K562 (cell line): ENCODE results near the gene ITGAL. TPM values are rescaled to one million over a fixed set of nuclear protein-coding genes. Genes with fewer than 3 reads are reported as not detected.

Source experiments
- ATF1 ChIP-seq, 2 experiments: fragments of 450-650 bp in 1 of 2; IDR thresholded peaks; 2 replicates each; pipeline ENCODE4 v1.6.1; 2016; ENCODE audit warnings: missing compliant biosample characterization in 1 of 2, missing genetic modification characterization in 1 of 2
- BRF1 ChIP-seq: IDR thresholded peaks from 3 replicates; pipeline ENCODE4 v1.6.1; 2011; ENCODE audit warnings: borderline replicate concordance, mild to moderate bottlenecking; ENCODE audit not compliant: insufficient read length; ENCODE audit errors: extremely low read depth
- CREM ChIP-seq: IDR thresholded peaks from 2 replicates; pipeline ENCODE4 v1.6.1; 2014; ENCODE audit warnings: antibody characterized with exemption, low read depth
- DACH1 ChIP-seq: fragments of 450-650 bp; IDR thresholded peaks from 2 replicates; pipeline ENCODE4 v1.6.1; 2018; ENCODE audit not compliant: partially characterized antibody
- DNMT1 ChIP-seq: fragments of 450-650 bp; IDR thresholded peaks from 2 replicates; pipeline ENCODE4 v1.6.1; 2016; ENCODE audit warnings: antibody characterized with exemption, mild to moderate bottlenecking
- DPF2 ChIP-seq: fragments of 450-650 bp; IDR thresholded peaks from 2 replicates; pipeline ENCODE4 v1.6.1; 2016
- ELF2 ChIP-seq: fragments of 250-450 bp; sonication (Bioruptor Pico); IDR thresholded peaks from 2 replicates; pipeline ENCODE4 v1.5.0; 2021; ENCODE audit warnings: mild to moderate bottlenecking
- HNRNPLL ChIP-seq: fragments of 200-400 bp; formaldehyde crosslinking; IDR thresholded peaks from 2 replicates; pipeline ENCODE4 v1.6.1; 2017; ENCODE audit warnings: low read length, low read depth, mild to moderate bottlenecking; ENCODE audit not compliant: poor library complexity, severe bottlenecking
- HNRNPUL1 ChIP-seq: fragments of 200-400 bp; formaldehyde crosslinking; IDR thresholded peaks from 2 replicates; pipeline ENCODE4 v1.6.1; 2017; ENCODE audit warnings: low read length
- ILK ChIP-seq: fragments of 450-650 bp; IDR thresholded peaks from 2 replicates; pipeline ENCODE4 v1.6.1; 2016; ENCODE audit warnings: missing genetic modification characterization, low read depth, mild to moderate bottlenecking, missing compliant biosample characterization, moderate library complexity, borderline replicate concordance
- MAZ ChIP-seq, 2 experiments: fragments of 450-650 bp in 1 of 2; sonication (generic) in 1 of 2; formaldehyde crosslinking; IDR thresholded peaks in 1 of 2; conservative IDR thresholded peaks in 1 of 2; 2 replicates each; pipeline versions ENCODE4 v1.4.0 to v1.5.0; 2020; ENCODE audit warnings: mild to moderate bottlenecking in 1 of 2, missing genetic modification reagents in 1 of 2
- MYC ChIP-seq, 2 experiments: fragments of 250-450 bp in 1 of 2; sonication (Bioruptor Pico) in 1 of 2; IDR thresholded peaks; 2 replicates each; pipeline versions ENCODE4 v1.5.1 to v1.6.1; 2012 to 2021; ENCODE audit warnings: low read depth in 2 of 2, borderline replicate concordance in 1 of 2, improper control_type of control experiment in 1 of 2, low read length in 1 of 2, mild to moderate bottlenecking in 1 of 2, moderate library complexity in 1 of 2
- MYNN ChIP-seq, 2 experiments: sonication (generic); formaldehyde crosslinking in 1 of 2; IDR thresholded peaks; 2 replicates each; pipeline versions ENCODE4 v1.5.0 to v1.6.1; 2016 to 2020; ENCODE audit warnings: antibody characterized with exemption in 1 of 2, missing genetic modification reagents in 1 of 2
- POLR2AphosphoS2 ChIP-seq: IDR thresholded peaks from 2 replicates; pipeline ENCODE4 v1.6.1; 2012; ENCODE audit warnings: low read length, improper control_type of control experiment
- RBFOX2 ChIP-seq: fragments of 200-400 bp; formaldehyde crosslinking; IDR thresholded peaks from 2 replicates; pipeline ENCODE4 v1.6.1; 2017; ENCODE audit warnings: low read depth, mild to moderate bottlenecking, low read length, moderate library complexity
- RBM22 ChIP-seq: fragments of 200-400 bp; formaldehyde crosslinking; IDR thresholded peaks from 2 replicates; pipeline ENCODE4 v1.6.1; 2018; ENCODE audit warnings: low read length, low read depth; ENCODE audit not compliant: poor library complexity, severe bottlenecking
- SRF ChIP-seq, 2 experiments: fragments of 250-450, 450-650 bp in 1 of 2; sonication (Bioruptor Pico) in 1 of 2; sonication (generic) in 1 of 2; formaldehyde crosslinking; IDR thresholded peaks; 2 replicates each; pipeline versions ENCODE4 v1.5.0 to v1.5.1; 2020 to 2022; ENCODE audit warnings: mild to moderate bottlenecking in 1 of 2, missing genetic modification reagents in 1 of 2
- TCF3 ChIP-seq: sonication (generic); formaldehyde crosslinking; IDR thresholded peaks from 2 replicates; pipeline ENCODE4 v1.4.0; 2020; ENCODE audit warnings: mild to moderate bottlenecking, missing genetic modification reagents
- ZNF12 ChIP-seq: sonication (generic); formaldehyde crosslinking; IDR thresholded peaks from 2 replicates; pipeline ENCODE4 v1.4.0; 2020; ENCODE audit warnings: mild to moderate bottlenecking, missing genetic modification reagents
- ZNF644 ChIP-seq: fragments of 200-800 bp; sonication (Bioruptor generic); IDR thresholded peaks from 2 replicates; pipeline ENCODE4 v1.6.1; 2016; ENCODE audit warnings: low read depth, missing genetic modification characterization, missing compliant biosample characterization
- ZNF699 ChIP-seq: fragments of 250-450 bp; sonication (Bioruptor Pico); IDR thresholded peaks from 2 replicates; pipeline ENCODE4 v1.8.0; 2021; ENCODE audit warnings: mild to moderate bottlenecking, moderate library complexity; ENCODE audit not compliant: insufficient replicate concordance
- ZNF76 ChIP-seq: fragments of 250-450 bp; sonication (Bioruptor Pico); IDR thresholded peaks from 2 replicates; pipeline ENCODE4 v1.4.0; 2020; ENCODE audit warnings: mild to moderate bottlenecking, moderate library complexity, borderline replicate concordance
- ZNF766 ChIP-seq: fragments of 200-800 bp; sonication (Bioruptor generic); conservative IDR thresholded peaks from 2 replicates; pipeline ENCODE4 v1.6.1; 2016; ENCODE audit warnings: missing genetic modification characterization, missing compliant biosample characterization
- ZNF79 ChIP-seq: fragments of 250-450 bp; sonication (Bioruptor Pico); IDR thresholded peaks from 2 replicates; pipeline ENCODE4 v1.4.0; 2020; ENCODE audit warnings: low read depth, mild to moderate bottlenecking, moderate library complexity
- ZSCAN29 ChIP-seq: fragments of 450-650 bp; IDR thresholded peaks from 2 replicates; pipeline ENCODE4 v1.6.1; 2017
- polyA plus RNA-seq, 8 experiments: library from polyadenylated mRNA; depleted of rRNA in 4 of 8; stranded (reverse) in 5 of 8; unstranded in 3 of 8; fragments of >200 nt; fragmentation: Nextera tagmentation in 2 of 8; fragmentation: Illumina TruSeq in 1 of 8; extraction: Ambion mirVana in 2 of 8; extraction: Trizol in 1 of 8; gene quantifications; 2 replicates each; pipeline versions ENCODE4 v1.2.1 to v1.2.3, GENCODE V29; 2011 to 2014; ENCODE audit warnings: inconsistent platforms in 1 of 8, missing spikeins in 1 of 8
- total RNA-seq, 7 experiments: library from RNA; depleted of rRNA in 6 of 7; stranded (reverse); fragments of >200 nt in 6 of 7; fragmentation: Illumina TruSeq in 2 of 7; extraction: Trizol in 2 of 7; gene quantifications; 2 replicates each; pipeline versions ENCODE4 v1.2.1 to v1.2.3, GENCODE V29; 2011 to 2021; ENCODE audit warnings: low replicate concordance in 1 of 7
- TF ChIP-seq, protein P1 (sequence below): fragments of 450-650 bp; IDR thresholded peaks from 2 replicates; pipeline ENCODE4 v1.7.0; 2016; ENCODE audit warnings: borderline replicate concordance

ITGAL gene
- total and polyA plus RNA-seq, 9 of the 15 experiments (the other 6 are each of a cell fraction or from before 2014, with no cell fraction given): 0.01 to 0.53 TPM; not detected in 7

DNA sequence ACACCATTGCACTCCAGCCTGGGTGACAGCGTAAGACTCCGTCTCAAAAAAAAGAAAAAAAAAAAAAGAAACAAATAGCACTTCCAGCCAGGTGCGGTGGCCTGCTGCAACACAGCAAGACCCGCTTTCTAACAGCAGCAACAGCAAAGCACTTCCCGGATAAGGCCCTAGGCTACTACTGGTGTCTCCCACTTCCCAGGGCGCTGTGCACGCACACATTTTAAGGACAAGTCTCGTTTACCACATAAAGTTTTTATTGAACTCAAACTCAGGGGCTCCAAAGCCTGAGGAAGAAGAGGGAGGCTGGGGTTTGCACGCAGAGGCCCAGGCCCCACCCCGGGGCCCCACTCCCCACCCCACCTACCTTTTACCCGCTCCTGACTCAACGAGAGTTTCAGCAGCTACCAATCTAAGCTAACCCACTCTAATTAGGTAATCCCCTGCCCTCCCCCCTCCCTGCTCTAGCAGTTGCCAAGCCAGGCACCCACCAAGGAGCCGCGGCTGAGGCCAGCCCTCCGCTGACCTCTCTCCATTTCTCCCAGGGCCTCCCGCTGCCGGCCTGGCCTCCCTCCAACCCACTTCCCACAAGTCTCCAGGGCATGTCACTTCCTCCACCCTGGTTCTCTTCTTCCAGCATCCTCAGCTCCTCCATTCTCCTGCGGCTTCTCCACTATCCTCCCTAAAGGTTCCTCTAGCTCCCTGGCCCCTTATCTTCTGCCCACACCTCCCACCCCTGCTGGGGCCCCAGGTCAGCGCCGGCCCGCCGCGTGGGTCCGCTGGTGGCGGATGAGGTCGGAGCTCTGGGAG lies 51.4 kb downstream of the ITGAL start (continued):
- peak; percentile 29; the same call in 1 of the 2 replicates for TF ChIP-seq TCF3
- TF ChIP-seq ILK (tag): no peak
- TF ChIP-seq RBFOX2: peak; percentile 36; the same call in 1 of the 2 replicates
- TF ChIP-seq DPF2: no peak; the same call in 1 of the 2 replicates
- TF ChIP-seq ZNF76 (CRISPR knock-in tag): no peak
- TF ChIP-seq BRF1: no peak
- TF ChIP-seq DACH1: no peak
- no peak for TF ChIP-seq MAZ (CRISPR knock-in tag; conservative IDR thresholded peaks at IDR 0.05 in 1 of 2, IDR thresholded peaks at IDR 0.05 in 1 of 2)
- TF ChIP-seq ZNF699 (CRISPR knock-in tag): no peak
- no peak for TF ChIP-seq HNRNPUL1
- no peak for TF ChIP-seq ZNF644 (tag)
- TF ChIP-seq, protein P1, sequence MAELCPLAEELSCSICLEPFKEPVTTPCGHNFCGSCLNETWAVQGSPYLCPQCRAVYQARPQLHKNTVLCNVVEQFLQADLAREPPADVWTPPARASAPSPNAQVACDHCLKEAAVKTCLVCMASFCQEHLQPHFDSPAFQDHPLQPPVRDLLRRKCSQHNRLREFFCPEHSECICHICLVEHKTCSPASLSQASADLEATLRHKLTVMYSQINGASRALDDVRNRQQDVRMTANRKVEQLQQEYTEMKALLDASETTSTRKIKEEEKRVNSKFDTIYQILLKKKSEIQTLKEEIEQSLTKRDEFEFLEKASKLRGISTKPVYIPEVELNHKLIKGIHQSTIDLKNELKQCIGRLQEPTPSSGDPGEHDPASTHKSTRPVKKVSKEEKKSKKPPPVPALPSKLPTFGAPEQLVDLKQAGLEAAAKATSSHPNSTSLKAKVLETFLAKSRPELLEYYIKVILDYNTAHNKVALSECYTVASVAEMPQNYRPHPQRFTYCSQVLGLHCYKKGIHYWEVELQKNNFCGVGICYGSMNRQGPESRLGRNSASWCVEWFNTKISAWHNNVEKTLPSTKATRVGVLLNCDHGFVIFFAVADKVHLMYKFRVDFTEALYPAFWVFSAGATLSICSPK: no peak
- TF ChIP-seq DNMT1: no peak
- TF ChIP-seq MYC (IDR thresholded peaks at IDR 0.05; ENCODE audit: low read depth, low read length): no peak
- TF ChIP-seq MYC (CRISPR knock-in tag; IDR thresholded peaks at IDR 0.05; ENCODE audit: borderline replicate concordance, low read depth): no peak
- 0 out of 2 replicates have a peak, but pooled peaks have one; percentile 5 for TF ChIP-seq CREM
- peak; percentile 47; the same call in 1 of the 2 replicates for TF ChIP-seq POLR2AphosphoS2
- no peak for TF ChIP-seq ZNF766 (CRISPR knock-in tag)
- no peak for TF ChIP-seq ATF1 (CRISPR knock-in tag; IDR thresholded peaks at IDR 0.05)
- no peak for TF ChIP-seq ATF1 (tag; IDR thresholded peaks at IDR 0.05)
- no peak for TF ChIP-seq ELF2 (CRISPR knock-in tag)
- TF ChIP-seq RBM22: no peak
- no peak for TF ChIP-seq ZNF12 (CRISPR knock-in tag)
- no peak for TF ChIP-seq ZNF79 (CRISPR knock-in tag)
- 0 out of 2 replicates have a peak, but pooled peaks have one; percentile 23 for TF ChIP-seq MYNN (IDR thresholded peaks at IDR 0.05)
- no peak for TF ChIP-seq MYNN (CRISPR knock-in tag; IDR thresholded peaks at IDR 0.05)
- TF ChIP-seq SRF (CRISPR knock-in tag; IDR thresholded peaks at IDR 0.05): no peak
- no peak for TF ChIP-seq ZSCAN29
- peak; percentile 59 for TF ChIP-seq HNRNPLL
